CD4-positive, alpha-beta T cell (primary cell): Measurements from ENCODE around the gene DIAPH2. TPM values are rescaled to one million over a fixed set of nuclear protein-coding genes. Genes with fewer than 3 reads are reported as not detected.

Experiments used
- ATAC-seq: fragments of 200-7000 bp; cut with Tn5 transposase; one replicate; pipeline ENCODE4 v1.10.0; 2022; ENCODE audit warnings: mild to moderate bottlenecking; ENCODE audit not compliant: poor library complexity
- CTCF ChIA-PET: fragments of 350-600 bp; sonication (Branson Sonifier 250); formaldehyde crosslinking; loops from one replicate; lab custom pipeline; 2021; ENCODE audit warnings: antibody characterized with exemption, inconsistent platforms; lab: Charles Lee
- POLR2A ChIA-PET: fragments of 350-600 bp; sonication (Branson Sonifier 250); formaldehyde crosslinking; loops from one replicate; lab custom pipeline; 2021; ENCODE audit warnings: antibody characterized with exemption, inconsistent platforms; lab: Charles Lee
- DNase-seq, 14 experiments: peaks; one replicate each; pipeline ENCODE4 v3.0.0-alpha.2; 2013 to 2020; ENCODE audit warnings: mixed read lengths in 2 of 14
- H3K27ac ChIP-seq, 2 donors: one replicate each; pipeline versions ENCODE4 v1.5.1 to v1.7.0; 2013; ENCODE audit warnings: low read length in 2 of 2, low read depth in 1 of 2, mild to moderate bottlenecking in 1 of 2
- H3K27me3 ChIP-seq, 2 experiments: 1 replicate in 1 of 2; 2 replicates in 1 of 2; pipeline versions ENCODE4 v1.6.1 to v1.7.0; 2013; ENCODE audit warnings: low read length in 2 of 2, control low read depth in 1 of 2, mild to moderate bottlenecking in 1 of 2, moderate library complexity in 1 of 2; ENCODE audit not compliant: insufficient read depth in 2 of 2, control insufficient read depth in 1 of 2
- H3K36me3 ChIP-seq: one replicate; pipeline ENCODE4 v1.6.1; 2013; ENCODE audit warnings: low read length, control low read depth; ENCODE audit not compliant: insufficient read depth
- H3K4me1 ChIP-seq: one replicate; pipeline ENCODE4 v1.6.1; 2013; ENCODE audit warnings: low read length, control low read depth; ENCODE audit not compliant: insufficient read depth
- H3K4me3 ChIP-seq: one replicate; pipeline ENCODE4 v1.5.1; 2013; ENCODE audit warnings: mild to moderate bottlenecking, low read length, moderate library complexity
- H3K9me3 ChIP-seq, 2 experiments: 1 replicate in 1 of 2; 2 replicates in 1 of 2; pipeline versions ENCODE4 v1.6.1 to v1.7.0; 2013; ENCODE audit warnings: low read length in 2 of 2, mild to moderate bottlenecking in 2 of 2, control low read depth in 1 of 2, moderate library complexity in 1 of 2; ENCODE audit not compliant: control insufficient read depth in 1 of 2, insufficient read depth in 1 of 2
- H3K27ac Mint-ChIP-seq: one replicate; pipeline ENCODE4 v1.8.0; 2020; ENCODE audit warnings: mixed read lengths
- H3K27me3 Mint-ChIP-seq: one replicate; pipeline ENCODE4 v1.8.0; 2021; ENCODE audit warnings: mixed read lengths
- H3K36me3 Mint-ChIP-seq: one replicate; pipeline ENCODE4 v1.8.0; 2021; ENCODE audit warnings: low read depth, mixed read lengths
- H3K4me1 Mint-ChIP-seq: one replicate; pipeline ENCODE4 v1.8.0; 2021; ENCODE audit warnings: low read depth, mixed read lengths
- H3K4me3 Mint-ChIP-seq: one replicate; pipeline ENCODE4 v1.8.0; 2020; ENCODE audit warnings: mild to moderate bottlenecking, mixed read lengths
- H3K9me3 Mint-ChIP-seq: one replicate; pipeline ENCODE4 v1.8.0; 2020; ENCODE audit warnings: mixed read lengths
- intact Hi-C, 2 experiments: fragments of 100-400 bp; cut with DNase I in 1 of 2; cut with micrococcal nuclease in 1 of 2; formaldehyde crosslinking; loops; one replicate each; pipeline versions ENCODE4 v1.15.1 to v1.9.0; 2023 to 2025; cut with DNase I, micrococcal nuclease
- total RNA-seq, 174 experiments: library from RNA in 2 of 174; stranded (reverse) in 2 of 174; gene quantifications; one replicate each; pipeline ENCODE4 v1.2.3 and lab custom pipeline; 2021 to 2026
- TF ChIP-seq, protein P1 (sequence below): fragments of 200-600 bp; IDR thresholded peaks from one replicate; pipeline ENCODE4 v1.8.0; 2022; ENCODE audit warnings: antibody characterized with exemption, mild to moderate bottlenecking

Gene DIAPH2
- total RNA-seq, 2 experiments from 2014 or later = 11.4 to 11.7 TPM

DNA sequence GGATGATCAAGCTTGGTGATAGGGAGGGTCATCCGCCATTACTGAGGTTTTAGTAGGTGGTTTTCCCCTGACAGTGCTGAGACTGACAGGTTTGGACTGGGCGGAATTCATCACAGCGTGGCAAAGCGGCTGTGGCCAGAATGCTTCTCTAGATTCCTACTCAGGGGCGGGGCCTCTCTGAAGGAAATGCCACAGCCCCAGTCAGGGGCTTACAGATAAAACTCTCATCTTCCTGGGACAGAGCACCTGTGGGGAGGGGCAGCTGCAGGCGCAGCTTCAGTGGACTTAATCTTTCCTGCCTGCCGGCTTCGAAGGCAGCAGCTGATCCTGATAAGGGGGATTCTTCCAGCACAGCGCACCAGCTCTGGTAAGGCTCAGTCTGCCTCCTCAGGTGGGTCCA is 515.8 kb downstream of the DIAPH2 start:
- Histone ChIP-seq H3K4me1 (no peaks in the 10 kb centered on the region), H3K36me3 (no peaks in the 10 kb centered on the region), H3K27ac (no peak overlapping the region), H3K9me3 (peaks cover 0 to 10% of the 10 kb centered on the region in 2 experiments), H3K4me3 (no peak overlapping the region), H3K27me3 (no peaks in the 10 kb centered on the region)
- H3K27me3 Mint-ChIP-seq = no peaks in the 10 kb centered on the region
- POLR2A ChIA-PET = no interaction called here
- CTCF ChIA-PET = no interaction called here
- TF ChIP-seq, protein P1, sequence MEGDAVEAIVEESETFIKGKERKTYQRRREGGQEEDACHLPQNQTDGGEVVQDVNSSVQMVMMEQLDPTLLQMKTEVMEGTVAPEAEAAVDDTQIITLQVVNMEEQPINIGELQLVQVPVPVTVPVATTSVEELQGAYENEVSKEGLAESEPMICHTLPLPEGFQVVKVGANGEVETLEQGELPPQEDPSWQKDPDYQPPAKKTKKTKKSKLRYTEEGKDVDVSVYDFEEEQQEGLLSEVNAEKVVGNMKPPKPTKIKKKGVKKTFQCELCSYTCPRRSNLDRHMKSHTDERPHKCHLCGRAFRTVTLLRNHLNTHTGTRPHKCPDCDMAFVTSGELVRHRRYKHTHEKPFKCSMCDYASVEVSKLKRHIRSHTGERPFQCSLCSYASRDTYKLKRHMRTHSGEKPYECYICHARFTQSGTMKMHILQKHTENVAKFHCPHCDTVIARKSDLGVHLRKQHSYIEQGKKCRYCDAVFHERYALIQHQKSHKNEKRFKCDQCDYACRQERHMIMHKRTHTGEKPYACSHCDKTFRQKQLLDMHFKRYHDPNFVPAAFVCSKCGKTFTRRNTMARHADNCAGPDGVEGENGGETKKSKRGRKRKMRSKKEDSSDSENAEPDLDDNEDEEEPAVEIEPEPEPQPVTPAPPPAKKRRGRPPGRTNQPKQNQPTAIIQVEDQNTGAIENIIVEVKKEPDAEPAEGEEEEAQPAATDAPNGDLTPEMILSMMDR = no peak
- ATAC-seq = no peak
- no peaks in the 10 kb centered on the region for H3K4me1 Mint-ChIP-seq
- intact Hi-C loops = no loop called here
- H3K9me3 Mint-ChIP-seq = no peaks in the 10 kb centered on the region
- DNase-seq = no peak
- no peak overlapping the region for H3K27ac Mint-ChIP-seq
- H3K36me3 Mint-ChIP-seq = no peaks in the 10 kb centered on the region
- H3K4me3 Mint-ChIP-seq = no peak overlapping the region

DNA sequence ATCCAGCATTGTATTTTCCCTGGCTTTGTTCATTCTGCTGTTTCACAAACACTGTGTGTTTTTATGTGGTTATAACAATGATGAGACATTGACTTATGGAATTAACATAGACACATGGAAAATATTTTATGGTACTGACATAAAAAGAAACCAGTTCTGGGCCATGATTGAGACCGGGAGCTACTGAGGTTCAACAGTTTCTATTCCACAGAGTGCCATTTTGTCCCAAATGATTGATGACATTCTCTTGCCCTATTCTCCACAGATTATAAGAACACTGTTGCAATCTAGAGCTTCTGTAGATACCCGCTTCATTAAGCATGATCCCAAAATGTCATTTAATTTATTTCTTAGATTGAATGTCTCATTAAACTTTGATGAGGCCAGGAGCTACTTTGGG is 525.9 kb downstream of the DIAPH2 start:
- Histone ChIP-seq H3K27ac (no peak overlapping the region), H3K9me3 (no peaks in the 10 kb centered on the region), H3K4me3 (no peak overlapping the region), H3K4me1 (no peaks in the 10 kb centered on the region), H3K27me3 (no peaks in the 10 kb centered on the region), H3K36me3 (no peaks in the 10 kb centered on the region)
- TF ChIP-seq, protein P1 = no peak
- ChIA-PET POLR2A (no interaction called here), CTCF (no interaction called here)
- Mint-ChIP-seq H3K9me3 (no peaks in the 10 kb centered on the region), H3K27me3 (no peaks in the 10 kb centered on the region), H3K27ac (no peak overlapping the region), H3K4me1 (no peaks in the 10 kb centered on the region), H3K36me3 (no peaks in the 10 kb centered on the region), H3K4me3 (no peak overlapping the region)
- no peak for ATAC-seq
- DNase-seq = no peak
- intact Hi-C loops = no loop called here

DNA sequence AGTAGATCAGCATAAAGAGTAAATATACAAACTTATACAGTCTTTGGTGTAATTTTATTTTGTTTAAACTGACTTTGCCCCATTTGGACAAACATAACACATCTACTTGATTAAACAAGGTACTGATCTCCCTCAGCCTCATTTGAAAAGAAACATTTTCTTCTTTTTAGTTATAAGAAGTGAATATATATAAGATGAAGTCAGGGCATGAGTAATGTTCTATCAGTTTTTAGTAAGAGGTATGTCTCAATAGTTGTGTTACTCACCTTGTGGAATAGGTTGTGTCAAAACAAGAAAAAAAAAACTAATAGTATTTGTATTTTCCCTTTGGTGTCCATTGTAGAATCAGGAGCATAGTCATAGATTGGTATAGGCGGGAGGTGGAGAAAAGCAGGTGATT is 526.4 kb downstream of the DIAPH2 start:
- Histone ChIP-seq H3K4me1 (no peaks in the 10 kb centered on the region), H3K27me3 (no peaks in the 10 kb centered on the region), H3K36me3 (no peaks in the 10 kb centered on the region), H3K4me3 (no peak overlapping the region), H3K9me3 (no peaks in the 10 kb centered on the region), H3K27ac (no peak overlapping the region)
- H3K27ac Mint-ChIP-seq = no peak overlapping the region
- H3K36me3 Mint-ChIP-seq = no peaks in the 10 kb centered on the region
- no peaks in the 10 kb centered on the region for H3K9me3 Mint-ChIP-seq
- no peak overlapping the region for H3K4me3 Mint-ChIP-seq
- intact Hi-C loops = no loop called here
- TF ChIP-seq, protein P1 = no peak
- DNase-seq = no peak
- ATAC-seq = no peak
- ChIA-PET CTCF (no interaction called here), POLR2A (no interaction called here)
- H3K27me3 Mint-ChIP-seq = no peaks in the 10 kb centered on the region
- H3K4me1 Mint-ChIP-seq = no peaks in the 10 kb centered on the region
